Measurements from ENCODE around the gene TTF1. TPM values are rescaled to one million over a fixed set of nuclear protein-coding genes. Genes with fewer than 3 reads are reported as not detected.

Gene TTF1
- polyA plus RNA-seq, 1 experiment, result 5.9 TPM

- H3K4me3 ChIP-seq (ENCODE audit: low read depth, low read length), result no peak overlapping the region
- H3K36me3 ChIP-seq (ENCODE audit: control insufficient read depth, insufficient read depth, low read length), result no peaks in the 10 kb centered on the region
- ChIA-PET CTCF (no interaction called here), POLR2A (no interaction called here)
- no peak for TF ChIP-seq CTCF (IDR thresholded peaks at IDR 0.05; ENCODE audit: insufficient read depth, low read depth, low read length)
- H3K27me3 ChIP-seq (ENCODE audit: control insufficient read depth, insufficient read depth, low read length), result peaks cover 9% of the 10 kb centered on the region
- no peak for DNase-seq (ENCODE audit: low read depth)
Observed at GRCh38 chr9:132439153-132439552, 32.5 kb upstream of the TTF1 start.

GRCh38 chr9:132434881-132435280, 28.2 kb upstream of the TTF1 start:
- CTCF ChIA-PET, result interaction anchor here (1.2 kb wide), 1 partner anchor 64 kb away, joined by 3 read pairs; no protein-coding TSS in a partner anchor
- DNase-seq (ENCODE audit: low read depth), result no peak
- POLR2A ChIA-PET, result no interaction called here
- H3K36me3 ChIP-seq (ENCODE audit: control insufficient read depth, insufficient read depth, low read length), result no peaks in the 10 kb centered on the region
- TF ChIP-seq CTCF (IDR thresholded peaks at IDR 0.05; ENCODE audit: insufficient read depth, low read depth, low read length), result no peak
- H3K4me3 ChIP-seq (ENCODE audit: low read depth, low read length), result no peak overlapping the region
- H3K27me3 ChIP-seq (ENCODE audit: control insufficient read depth, insufficient read depth, low read length), result peaks cover 5% of the 10 kb centered on the region

GRCh38 chr9:132430998-132431397, 24.4 kb upstream of the TTF1 start:
- CTCF ChIA-PET, result no interaction called here
- no peaks in the 10 kb centered on the region for H3K36me3 ChIP-seq (ENCODE audit: control insufficient read depth, insufficient read depth, low read length)
- H3K27me3 ChIP-seq (ENCODE audit: control insufficient read depth, insufficient read depth, low read length), result peaks cover 22% of the 10 kb centered on the region
- H3K4me3 ChIP-seq (ENCODE audit: low read depth, low read length), result no peak overlapping the region
- POLR2A ChIA-PET, result no interaction called here
- TF ChIP-seq CTCF (IDR thresholded peaks at IDR 0.05; ENCODE audit: insufficient read depth, low read depth, low read length), result no peak
- DNase-seq (ENCODE audit: low read depth), result no peak

- no peaks in the 10 kb centered on the region for H3K36me3 ChIP-seq (ENCODE audit: control insufficient read depth, insufficient read depth, low read length)
- TF ChIP-seq CTCF (IDR thresholded peaks at IDR 0.05; ENCODE audit: insufficient read depth, low read depth, low read length), result no peak
- no peak overlapping the region for H3K4me3 ChIP-seq (ENCODE audit: low read depth, low read length)
- POLR2A ChIA-PET, result no interaction called here
- H3K27me3 ChIP-seq (ENCODE audit: control insufficient read depth, insufficient read depth, low read length), result peaks cover 39% of the 10 kb centered on the region
- CTCF ChIA-PET, result no interaction called here
- no peak for DNase-seq (ENCODE audit: low read depth)
Observed at GRCh38 chr9:132426639-132427414, 20.2 kb upstream of the TTF1 start.

- H3K4me3 ChIP-seq (ENCODE audit: low read depth, low read length), result no peak overlapping the region
- TF ChIP-seq CTCF (IDR thresholded peaks at IDR 0.05; ENCODE audit: insufficient read depth, low read depth, low read length), result no peak
- ChIA-PET POLR2A (no interaction called here), CTCF (no interaction called here)
- no peak for DNase-seq (ENCODE audit: low read depth)
- no peaks in the 10 kb centered on the region for H3K36me3 ChIP-seq (ENCODE audit: control insufficient read depth, insufficient read depth, low read length)
- peaks cover 39% of the 10 kb centered on the region for H3K27me3 ChIP-seq (ENCODE audit: control insufficient read depth, insufficient read depth, low read length)
Observed at GRCh38 chr9:132425675-132426062, 19.0 kb upstream of the TTF1 start.
